Fibroblast of lung (primary cell): ENCODE measurements around the gene PEX14. TPM values are rescaled to one million over a fixed set of nuclear protein-coding genes. Genes with fewer than 3 reads are reported as not detected.

Experiments used
- DNase-seq, 2 donors: peaks; one replicate each; pipeline versions ENCODE4 v3.0.0 to v3.0.0-alpha.2; 2010; ENCODE audit warnings: low read depth in 2 of 2
- H2AFZ ChIP-seq: 2 replicates; pipeline ENCODE4 v1.5.1; 2012; ENCODE audit warnings: low read length, control low read depth, inconsistent platforms
- H3K27ac ChIP-seq: 2 replicates; pipeline ENCODE4 v1.5.1; 2011; ENCODE audit warnings: low read length, control low read depth; ENCODE audit not compliant: insufficient read depth
- H3K27me3 ChIP-seq: 2 replicates; pipeline ENCODE4 v1.5.1; 2011; ENCODE audit warnings: mild to moderate bottlenecking, low read length; ENCODE audit not compliant: control insufficient read depth, insufficient read depth
- H3K36me3 ChIP-seq: 2 replicates; pipeline ENCODE4 v1.5.1; 2011; ENCODE audit warnings: low read length; ENCODE audit not compliant: control insufficient read depth, insufficient read depth
- H3K4me1 ChIP-seq: 2 replicates; pipeline ENCODE4 v1.5.1; 2011; ENCODE audit warnings: low read length; ENCODE audit not compliant: control insufficient read depth, insufficient read depth; ENCODE audit errors: extremely low read depth
- H3K4me2 ChIP-seq: 2 replicates; pipeline ENCODE4 v1.5.1; 2011; ENCODE audit warnings: low read length, control low read depth; ENCODE audit not compliant: insufficient read depth; ENCODE audit errors: extremely low read depth
- H3K4me3 ChIP-seq, 4 experiments: fragments of 200-600 bp in 1 of 4; sonication (generic) in 1 of 4; replicated peaks in 1 of 4; 2 replicates each; pipeline ENCODE4 v1.5.1; 2011 to 2016; ENCODE audit warnings: low read length in 4 of 4, low read depth in 3 of 4, mild to moderate bottlenecking in 3 of 4, control low read depth in 2 of 4, inconsistent platforms in 1 of 4, mixed read lengths in 1 of 4; ENCODE audit not compliant: insufficient read depth in 1 of 4; ENCODE audit errors: control extremely low read depth in 1 of 4
- H3K79me2 ChIP-seq: 2 replicates; pipeline ENCODE4 v1.5.1; 2012; ENCODE audit warnings: mild to moderate bottlenecking, low read length, inconsistent platforms; ENCODE audit not compliant: control insufficient read depth, insufficient read depth
- H3K9ac ChIP-seq: 2 replicates; pipeline ENCODE4 v1.5.1; 2011; ENCODE audit warnings: mild to moderate bottlenecking, low read length, control low read depth; ENCODE audit not compliant: insufficient read depth
- H3K9me3 ChIP-seq: 2 replicates; pipeline ENCODE4 v1.5.1; 2012; ENCODE audit warnings: low read depth, low read length; ENCODE audit not compliant: control insufficient read depth, insufficient read depth
- H4K20me1 ChIP-seq: 2 replicates; pipeline ENCODE4 v1.5.1; 2011; ENCODE audit warnings: low read length; ENCODE audit not compliant: control insufficient read depth, insufficient read depth; ENCODE audit errors: extremely low read depth
- EZH2 ChIP-seq: IDR thresholded peaks from 2 replicates; pipeline ENCODE4 v1.5.1; 2012; ENCODE audit warnings: low read length, control low read depth, mild to moderate bottlenecking; ENCODE audit errors: missing control alignments
- polyA plus RNA-seq, 2 donors: library from polyadenylated mRNA; depleted of rRNA in 1 of 2; stranded (reverse) in 1 of 2; unstranded in 1 of 2; fragments of >200 nt; gene quantifications; 2 replicates each; pipeline ENCODE4 v1.2.1, GENCODE V29; 2011 to 2012; ENCODE audit warnings: missing spikeins in 1 of 2
- total RNA-seq: library from RNA; depleted of rRNA; stranded (reverse); fragments of >200 nt; gene quantifications from 2 replicates; pipeline ENCODE4 v1.2.1, GENCODE V29; 2014
- TF ChIP-seq, protein P1 (sequence below), 2 donors: IDR thresholded peaks in 1 of 2; conservative IDR thresholded peaks in 1 of 2; 1 replicate in 1 of 2; 2 replicates in 1 of 2; pipeline ENCODE4 v1.5.1; 2011 to 2012; ENCODE audit warnings: low read length in 2 of 2, control low read depth in 1 of 2, inconsistent platforms in 1 of 2, low read depth in 1 of 2, mild to moderate bottlenecking in 1 of 2

Gene PEX14
- total and polyA plus RNA-seq, 2 donors (not counting 1 experiment from before 2014, with no cell fraction given) = 10.3 to 11.4 TPM

DNA sequence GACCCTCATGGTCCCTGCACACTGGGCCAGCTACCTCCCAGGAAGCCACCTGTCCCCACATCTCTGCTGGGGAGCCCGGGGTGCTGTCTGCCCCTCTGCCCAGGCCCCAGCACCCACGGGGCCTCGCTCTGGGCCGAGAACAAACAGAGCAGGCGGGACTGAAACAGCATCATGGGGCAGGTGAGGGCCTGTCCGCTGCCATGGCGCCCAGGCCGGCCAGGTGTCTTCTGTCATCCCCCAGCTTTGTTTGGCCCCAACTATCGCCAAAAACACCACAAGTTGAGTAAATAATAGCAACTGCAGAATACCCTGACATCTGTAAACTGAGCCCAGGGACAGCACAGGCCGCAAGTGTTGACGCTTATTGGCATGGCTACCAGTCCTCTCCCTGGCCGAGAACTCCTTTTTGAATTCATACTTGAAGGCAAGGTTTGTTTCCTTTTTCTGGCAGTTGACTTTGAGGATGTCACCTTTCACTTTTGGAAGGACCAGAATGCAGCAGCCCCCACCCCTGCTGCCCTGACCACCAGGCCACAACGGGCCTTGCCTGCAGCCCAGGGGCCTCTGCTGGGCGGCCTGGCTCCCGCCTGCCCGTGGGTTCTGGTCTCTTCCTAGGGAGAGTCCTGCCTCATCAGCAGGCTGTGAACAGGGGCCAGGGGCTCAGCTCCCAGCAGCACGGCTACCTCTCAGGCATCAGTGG is 169.0 kb downstream of the PEX14 start:
- Histone ChIP-seq H3K4me3 (no peak overlapping the region), H3K9ac (no peak overlapping the region), H2AFZ (no peak overlapping the region), H3K79me2 (no peaks in the 10 kb centered on the region), H3K27ac (no peak overlapping the region), H4K20me1 (no peaks in the 10 kb centered on the region), H3K27me3 (no peaks in the 10 kb centered on the region), H3K4me2 (no peak overlapping the region), H3K36me3 (no peaks in the 10 kb centered on the region), H3K4me1 (no peaks in the 10 kb centered on the region), H3K9me3 (no peaks in the 10 kb centered on the region)
- no peak for DNase-seq
- no peak for TF ChIP-seq EZH2
- TF ChIP-seq, protein P1, sequence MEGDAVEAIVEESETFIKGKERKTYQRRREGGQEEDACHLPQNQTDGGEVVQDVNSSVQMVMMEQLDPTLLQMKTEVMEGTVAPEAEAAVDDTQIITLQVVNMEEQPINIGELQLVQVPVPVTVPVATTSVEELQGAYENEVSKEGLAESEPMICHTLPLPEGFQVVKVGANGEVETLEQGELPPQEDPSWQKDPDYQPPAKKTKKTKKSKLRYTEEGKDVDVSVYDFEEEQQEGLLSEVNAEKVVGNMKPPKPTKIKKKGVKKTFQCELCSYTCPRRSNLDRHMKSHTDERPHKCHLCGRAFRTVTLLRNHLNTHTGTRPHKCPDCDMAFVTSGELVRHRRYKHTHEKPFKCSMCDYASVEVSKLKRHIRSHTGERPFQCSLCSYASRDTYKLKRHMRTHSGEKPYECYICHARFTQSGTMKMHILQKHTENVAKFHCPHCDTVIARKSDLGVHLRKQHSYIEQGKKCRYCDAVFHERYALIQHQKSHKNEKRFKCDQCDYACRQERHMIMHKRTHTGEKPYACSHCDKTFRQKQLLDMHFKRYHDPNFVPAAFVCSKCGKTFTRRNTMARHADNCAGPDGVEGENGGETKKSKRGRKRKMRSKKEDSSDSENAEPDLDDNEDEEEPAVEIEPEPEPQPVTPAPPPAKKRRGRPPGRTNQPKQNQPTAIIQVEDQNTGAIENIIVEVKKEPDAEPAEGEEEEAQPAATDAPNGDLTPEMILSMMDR (conservative IDR thresholded peaks at IDR 0.05 in 1 of 2, IDR thresholded peaks at IDR 0.05 in 1 of 2; ENCODE audit: low read depth in 1 of 2, low read length in 2 of 2) = no peak

DNA sequence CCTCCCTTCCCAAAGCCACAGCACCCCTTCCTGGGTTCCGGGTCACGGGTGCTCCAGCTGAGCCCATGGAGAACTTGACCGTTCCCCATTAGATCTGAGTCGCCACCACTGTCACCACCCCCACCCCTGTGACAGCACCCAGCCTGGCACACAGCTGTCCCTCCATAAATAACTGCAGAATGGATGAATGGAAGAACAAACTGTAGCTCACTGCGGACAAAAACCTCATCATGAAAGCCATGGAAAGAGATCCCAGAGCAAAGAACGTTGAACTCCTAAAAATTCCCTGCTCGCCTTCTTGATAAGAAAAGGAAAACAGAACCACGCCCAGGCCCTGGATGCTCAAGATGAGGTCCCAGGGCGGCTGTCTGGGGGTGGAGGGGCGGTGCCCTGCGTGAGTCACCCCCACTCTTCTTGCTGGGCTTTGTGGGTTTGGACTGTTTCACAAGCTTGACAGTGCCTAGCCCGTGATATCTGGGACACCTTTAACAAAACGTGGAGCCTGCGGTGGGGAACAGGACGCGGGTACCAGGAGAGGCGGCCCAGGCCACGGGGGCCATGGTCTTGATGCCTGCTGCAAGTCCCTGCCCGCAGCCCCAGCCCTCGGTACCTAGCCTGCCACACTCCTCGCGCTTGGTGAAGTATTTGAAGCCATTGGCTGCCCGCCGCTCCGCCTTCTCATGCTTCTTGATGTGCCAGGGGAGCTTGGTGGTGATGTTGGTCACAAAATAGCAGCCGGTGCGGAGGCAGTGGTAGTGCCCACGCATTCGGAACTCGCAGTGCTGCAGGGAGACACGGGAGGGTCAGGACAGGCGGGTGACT is 169.8 kb downstream of the PEX14 start:
- no peak for TF ChIP-seq EZH2
- TF ChIP-seq, protein P1 (conservative IDR thresholded peaks at IDR 0.05 in 1 of 2, IDR thresholded peaks at IDR 0.05 in 1 of 2; ENCODE audit: low read depth in 1 of 2, low read length in 2 of 2) = no peak
- no peaks in the 10 kb centered on the region for H3K27me3 ChIP-seq
- peak in 1 of 2 donors; percentile 50 for DNase-seq
- H2AFZ ChIP-seq = no peak overlapping the region
- no peaks in the 10 kb centered on the region for H3K4me1 ChIP-seq
- H3K9ac ChIP-seq = no peak overlapping the region
- H3K36me3 ChIP-seq = no peaks in the 10 kb centered on the region
- H3K27ac ChIP-seq = no peak overlapping the region
- H4K20me1 ChIP-seq = no peaks in the 10 kb centered on the region
- H3K79me2 ChIP-seq = no peaks in the 10 kb centered on the region
- no peak overlapping the region for H3K4me3 ChIP-seq
- H3K4me2 ChIP-seq = no peak overlapping the region
- no peaks in the 10 kb centered on the region for H3K9me3 ChIP-seq

DNA sequence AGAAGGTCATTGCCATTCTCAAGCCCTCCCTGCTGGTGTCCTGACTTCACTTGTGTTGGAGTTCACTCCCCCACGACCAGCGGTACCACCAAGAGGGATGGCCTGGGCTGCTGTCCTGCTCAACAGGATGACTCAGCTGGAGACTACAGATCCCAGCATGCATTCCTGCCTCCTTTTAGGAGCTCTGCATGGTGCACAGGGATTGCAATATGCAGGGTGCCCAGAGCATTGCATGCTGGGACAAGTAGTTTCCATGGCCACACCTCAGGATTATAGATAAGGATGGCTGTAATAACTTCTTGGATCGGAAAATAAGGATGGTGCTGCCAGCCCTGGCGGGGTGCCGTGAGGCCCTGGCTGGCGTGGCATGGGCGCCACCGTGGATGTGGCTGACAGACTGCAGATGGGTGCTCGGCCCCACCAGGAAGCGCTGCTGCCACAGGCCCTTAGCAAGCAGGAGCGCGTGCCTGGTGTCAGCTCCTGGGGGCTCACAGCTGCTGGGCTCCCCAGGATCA is 171.7 kb downstream of the PEX14 start:
- no peaks in the 10 kb centered on the region for H3K36me3 ChIP-seq
- H3K79me2 ChIP-seq = no peaks in the 10 kb centered on the region
- H3K4me2 ChIP-seq = no peak overlapping the region
- no peak overlapping the region for H3K4me3 ChIP-seq
- DNase-seq = peak; percentile 56 to 60
- H3K9ac ChIP-seq = no peak overlapping the region
- H3K4me1 ChIP-seq = no peaks in the 10 kb centered on the region
- no peak overlapping the region for H2AFZ ChIP-seq
- no peak overlapping the region for H3K27ac ChIP-seq
- no peaks in the 10 kb centered on the region for H4K20me1 ChIP-seq
- H3K9me3 ChIP-seq = no peaks in the 10 kb centered on the region
- no peaks in the 10 kb centered on the region for H3K27me3 ChIP-seq
- TF ChIP-seq, protein P1 (conservative IDR thresholded peaks at IDR 0.05 in 1 of 2, IDR thresholded peaks at IDR 0.05 in 1 of 2; ENCODE audit: low read depth in 1 of 2, low read length in 2 of 2) = no peak
- no peak for TF ChIP-seq EZH2
